ENCODE results near the gene SLC8A1.

Gene SLC8A1

GRCh38 chr2:40189881-40190280 lies 262.0 kb downstream of the SLC8A1 start:
- DNase-seq, result no peak

GRCh38 chr2:40187054-40187453 lies 264.8 kb downstream of the SLC8A1 start:
- no peak for DNase-seq

GRCh38 chr2:40184551-40184950 lies 267.3 kb downstream of the SLC8A1 start:
- no peak for DNase-seq

GRCh38 chr2:40181855-40182254 lies 270.0 kb downstream of the SLC8A1 start:
- DNase-seq, result no peak

GRCh38 chr2:40179801-40180200 lies 272.1 kb downstream of the SLC8A1 start:
- DNase-seq, result no peak

GRCh38 chr2:40178971-40179370 lies 272.9 kb downstream of the SLC8A1 start:
- no peak for DNase-seq

- DNase-seq, result no peak
Observed at GRCh38 chr2:40178171-40178778, 273.6 kb downstream of the SLC8A1 start.

- DNase-seq, result no peak
Observed at GRCh38 chr2:40177366-40177765, 274.5 kb downstream of the SLC8A1 start.

- DNase-seq, result no peak
Observed at GRCh38 chr2:40173276-40173675, 278.6 kb downstream of the SLC8A1 start.

- DNase-seq, result no peak
Observed at GRCh38 chr2:40169856-40170255, 282.0 kb downstream of the SLC8A1 start.

GRCh38 chr2:40169430-40169829 lies 282.5 kb downstream of the SLC8A1 start:
- no peak for DNase-seq

- DNase-seq, result no peak
Observed at GRCh38 chr2:40168546-40168945, 283.3 kb downstream of the SLC8A1 start.

GRCh38 chr2:40168032-40168431 lies 283.9 kb downstream of the SLC8A1 start:
- DNase-seq, result no peak

GRCh38 chr2:40166006-40166405 lies 285.9 kb downstream of the SLC8A1 start:
- DNase-seq, result no peak

GRCh38 chr2:40165509-40165844 lies 286.4 kb downstream of the SLC8A1 start:
- DNase-seq, result no peak

- DNase-seq, result no peak
Observed at GRCh38 chr2:40164736-40165508, 287.0 kb downstream of the SLC8A1 start.

GRCh38 chr2:40161986-40162385 lies 289.9 kb downstream of the SLC8A1 start:
- no peak for DNase-seq

GRCh38 chr2:40160751-40161218 lies 291.1 kb downstream of the SLC8A1 start:
- no peak for DNase-seq

- no peak for DNase-seq
Observed at GRCh38 chr2:40159333-40159732, 292.6 kb downstream of the SLC8A1 start.

- DNase-seq, result no peak
Observed at GRCh38 chr2:40158781-40159180, 293.1 kb downstream of the SLC8A1 start.

- no peak for DNase-seq
Observed at GRCh38 chr2:40155728-40156127, 296.2 kb downstream of the SLC8A1 start.

GRCh38 chr2:40150266-40150665 lies 301.6 kb downstream of the SLC8A1 start:
- no peak for DNase-seq

GRCh38 chr2:40148334-40148733 lies 303.6 kb downstream of the SLC8A1 start:
- DNase-seq, result no peak

- DNase-seq, result no peak
Observed at GRCh38 chr2:40147360-40147759, 304.5 kb downstream of the SLC8A1 start.
